Measurements from ENCODE around the gene DMRT2. TPM values are rescaled to one million over a fixed set of nuclear protein-coding genes. Genes with fewer than 3 reads are reported as not detected.

Gene DMRT2
- polyA plus RNA-seq (ENCODE audit: insufficient read depth in 1 of 5, insufficient read length in 5 of 5, low replicate concordance in 1 of 5), result 1 to 10 TPM in 1 of 5 donors, under 1 TPM in 2, not detected in 2; 0.08 to 1.4 (median 0.12) TPM
- long read RNA-seq, donor 1, result 0 reads
- long read RNA-seq, donor 2, result 0 reads
- long read RNA-seq, donor 3, result 0 reads
- long read RNA-seq, donor 4, result 0 reads
- long read RNA-seq, donor 5, result 0 reads
- long read RNA-seq, donor 6, result 0 reads
- long read RNA-seq, donor 7, result 0 reads
- long read RNA-seq, donor 8, result 0 reads

DNA sequence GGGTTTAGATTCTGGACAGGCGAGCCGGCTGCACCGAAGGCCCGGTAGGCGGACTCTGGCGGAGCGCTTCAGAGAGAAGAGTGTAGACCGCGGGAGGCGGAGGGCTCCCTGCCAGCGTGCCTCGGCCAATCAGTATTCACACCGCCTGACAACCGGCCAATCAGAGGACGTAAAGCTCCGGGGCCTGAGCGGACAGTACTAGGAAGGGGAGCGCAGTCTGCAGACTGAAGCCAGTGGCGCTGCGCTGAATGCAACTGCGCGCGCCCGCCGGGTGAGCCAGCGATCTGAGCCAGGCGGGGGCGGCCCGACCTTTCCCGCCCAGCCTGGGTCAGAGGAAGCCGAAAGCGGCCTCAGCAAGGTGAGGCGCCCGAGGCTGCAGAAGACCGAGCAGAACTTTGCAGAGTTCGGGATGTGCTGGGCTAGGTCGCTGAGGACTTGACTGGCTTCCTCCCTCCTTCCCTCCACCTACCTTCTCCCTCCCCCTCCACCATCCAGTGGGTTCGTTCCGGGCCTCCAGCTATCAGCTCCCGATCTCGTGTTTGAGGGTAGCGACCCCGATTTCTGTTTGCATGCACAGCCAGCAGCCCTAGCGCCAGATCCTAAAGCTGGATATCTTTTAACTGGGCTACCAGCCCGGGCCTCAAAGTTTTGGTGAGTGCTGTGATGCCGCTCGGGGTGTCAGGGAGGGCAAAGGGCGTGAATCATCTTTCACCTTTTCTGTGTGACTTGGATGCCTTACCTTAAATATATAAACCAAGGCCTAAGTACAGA, at the start of gene DMRT2:
Gene DMRT2, plus strand, starts transcription at position 233 of the 771 bp plus-strand sequence. CDS start 1,257 bp downstream, outside the sequence.
- DNase-seq, result peak; percentile 90 to 92

DNA sequence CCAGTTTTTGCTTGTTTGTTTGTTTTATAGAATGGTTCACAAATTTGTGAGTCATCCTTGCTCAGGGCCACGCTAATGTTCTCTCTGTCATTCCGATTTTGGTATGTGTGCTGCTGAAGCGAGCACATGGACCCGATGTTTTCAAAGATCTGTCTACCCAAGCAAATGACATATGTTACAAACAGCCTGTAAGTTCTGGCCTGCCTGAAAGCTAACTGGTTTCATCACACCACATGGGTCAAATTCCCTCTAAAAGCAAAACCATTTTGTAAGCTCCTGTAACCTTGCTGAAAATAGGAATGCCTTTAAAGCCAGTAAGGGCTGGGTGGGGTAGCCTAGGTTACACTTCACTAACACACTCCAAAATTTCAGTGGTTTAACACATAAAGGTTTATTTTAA, 48.3 kb upstream of the DMRT2 start:
- no peak for DNase-seq

DNA sequence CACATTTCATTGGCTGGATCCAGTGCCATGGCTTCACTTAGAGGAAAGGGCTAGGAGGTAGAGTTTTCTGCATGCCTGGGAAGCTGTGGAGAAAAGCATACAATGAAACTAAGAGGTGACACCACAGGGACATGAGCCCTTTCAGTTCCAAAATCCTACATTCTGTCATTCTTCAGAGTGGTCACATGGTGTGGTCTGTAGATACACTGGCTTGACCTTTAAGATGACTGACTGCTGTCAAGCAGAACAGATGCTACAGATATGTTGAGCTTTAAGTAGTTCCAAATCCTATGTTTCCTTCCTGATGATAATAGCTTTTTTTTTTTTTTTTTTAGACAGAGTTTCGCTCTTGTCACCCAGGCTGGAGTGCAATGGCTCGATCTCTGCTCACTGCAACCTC, 47.5 kb upstream of the DMRT2 start:
- DNase-seq, result no peak

DNA sequence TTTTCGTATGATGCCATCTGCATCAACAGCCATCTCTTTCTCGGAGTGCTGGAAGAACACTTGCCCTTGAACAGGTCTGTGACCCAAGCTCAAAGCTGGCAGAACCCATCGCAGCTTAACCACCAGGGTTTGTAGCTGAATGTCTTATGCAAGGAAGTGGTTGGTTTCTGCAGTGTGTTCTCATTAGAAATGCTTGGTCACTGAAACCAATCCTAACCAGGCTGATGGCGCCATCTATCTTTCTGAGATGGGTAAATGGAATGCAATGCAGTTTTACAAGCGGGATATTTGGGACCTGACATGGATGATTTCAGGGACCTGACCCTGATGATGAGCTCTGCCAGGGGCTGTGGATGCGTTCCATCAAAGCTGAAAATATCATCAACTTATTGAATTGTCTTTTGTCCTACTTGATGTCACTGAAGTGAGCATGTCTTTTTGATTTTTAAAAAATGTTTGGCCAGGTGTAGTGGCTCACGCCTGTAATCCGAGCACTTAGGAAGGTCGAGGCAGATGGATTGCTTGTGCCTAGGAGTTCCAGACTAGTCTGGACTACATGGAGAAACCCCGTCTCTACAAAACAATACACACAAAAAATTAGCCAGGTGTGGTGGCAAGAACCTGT, 45.0 kb upstream of the DMRT2 start:
- DNase-seq, result peak in 1 of 2 donors; percentile 28

DNA sequence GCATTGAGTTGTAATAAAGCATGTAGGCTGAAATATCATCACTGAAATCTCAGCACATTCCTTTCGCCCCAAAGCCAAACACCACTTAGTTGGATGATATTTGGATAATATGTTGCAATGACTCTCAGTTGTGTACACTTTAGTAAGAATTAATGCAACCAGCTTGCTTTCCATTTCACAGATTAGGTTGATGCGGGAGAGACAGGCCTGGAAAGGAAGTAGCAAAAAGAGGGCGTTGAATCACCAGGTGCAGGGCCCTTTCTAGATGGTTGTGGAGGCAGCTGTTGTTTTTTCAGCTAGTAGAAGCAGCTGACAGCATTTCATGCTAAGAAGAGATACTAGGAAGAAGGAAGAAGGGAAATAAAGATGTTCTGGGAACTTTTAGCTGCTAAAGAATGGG, 42.8 kb upstream of the DMRT2 start:
- no peak for DNase-seq

DNA sequence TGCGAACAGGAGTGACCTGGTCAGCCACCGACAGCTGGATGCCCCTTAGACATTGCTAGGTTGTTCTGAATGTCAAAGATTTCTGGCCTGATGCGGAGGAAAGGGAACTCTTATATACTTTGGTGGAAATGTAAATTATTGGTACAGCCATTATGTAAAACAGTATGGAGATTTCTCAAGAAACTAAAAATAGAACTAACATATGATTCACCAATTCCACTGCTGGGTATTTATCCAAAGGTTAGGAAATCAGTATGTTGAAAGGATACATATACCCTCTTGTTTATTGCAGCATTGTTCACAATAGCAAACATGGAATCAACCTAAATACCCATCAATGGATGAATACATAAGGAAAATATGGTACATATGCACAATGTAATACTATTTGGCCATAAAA, 41.9 kb upstream of the DMRT2 start:
- no peak for DNase-seq

DNA sequence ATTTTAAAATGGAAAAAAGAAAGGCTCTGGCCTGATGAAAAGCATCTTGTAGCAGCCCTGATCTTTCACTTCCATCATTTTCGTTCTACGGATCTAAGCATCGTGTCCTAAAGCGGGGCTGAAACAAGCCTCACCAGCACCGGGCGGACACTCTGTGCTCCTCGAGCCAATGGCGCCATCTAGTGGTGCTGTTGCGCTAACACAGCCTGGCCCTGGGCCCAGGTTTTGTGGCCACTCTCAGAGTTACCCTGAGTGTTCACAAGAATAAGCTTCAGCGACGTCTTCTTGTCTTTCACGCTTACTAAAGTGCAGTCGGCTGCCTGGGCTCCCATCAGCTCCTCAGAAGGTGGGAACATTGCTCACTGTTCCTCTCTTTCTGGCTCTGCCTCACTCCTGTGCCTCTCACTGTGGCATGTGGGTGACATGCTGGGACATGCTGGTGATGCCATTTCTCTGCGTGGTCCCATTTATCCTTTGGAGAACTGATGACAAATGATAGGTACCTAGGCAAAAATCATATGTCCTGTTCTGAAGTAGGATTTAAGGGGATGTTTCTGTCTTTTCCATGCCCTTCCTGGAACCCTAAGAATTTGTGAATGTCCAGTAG, 41.0 kb upstream of the DMRT2 start:
- DNase-seq, result peak; percentile 64 to 79

DNA sequence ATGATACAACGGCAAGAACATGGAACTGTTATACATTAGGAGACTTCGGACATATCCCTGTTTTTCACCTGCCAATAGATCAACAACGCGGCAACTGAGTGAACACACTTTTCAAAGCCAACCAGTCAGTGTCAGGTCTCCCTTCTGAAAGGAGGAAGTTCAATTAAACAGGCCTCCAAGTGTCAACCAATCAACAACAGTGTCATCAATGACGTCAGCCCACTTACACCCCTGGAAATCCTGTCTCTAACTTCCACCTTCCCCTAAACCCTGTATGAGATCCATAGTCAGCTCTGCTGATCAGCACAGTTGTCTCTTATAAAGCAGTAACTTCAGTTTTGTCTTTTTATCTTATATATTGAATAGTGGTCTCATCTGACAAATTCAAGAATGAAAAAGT, 37.1 kb upstream of the DMRT2 start:
- no peak for DNase-seq

DNA sequence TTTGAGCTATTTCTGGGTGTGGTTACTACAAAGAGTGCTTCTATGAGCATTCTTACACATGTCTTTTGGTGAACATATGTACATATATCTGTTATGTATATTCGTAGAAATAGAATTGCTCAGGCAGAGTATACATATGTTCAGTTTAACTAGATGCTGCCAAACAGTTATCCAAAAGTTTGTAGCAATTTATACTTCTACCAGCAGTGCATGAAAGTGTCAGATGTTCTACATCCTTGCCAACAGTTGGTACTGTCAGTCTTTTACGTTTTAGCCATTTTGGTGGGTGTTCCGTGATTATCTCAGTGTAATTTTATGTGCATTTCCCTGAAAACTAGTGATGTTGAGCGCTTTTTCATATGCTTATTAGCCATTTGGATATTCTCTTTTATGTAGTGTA, 35.9 kb upstream of the DMRT2 start:
- DNase-seq, result no peak

DNA sequence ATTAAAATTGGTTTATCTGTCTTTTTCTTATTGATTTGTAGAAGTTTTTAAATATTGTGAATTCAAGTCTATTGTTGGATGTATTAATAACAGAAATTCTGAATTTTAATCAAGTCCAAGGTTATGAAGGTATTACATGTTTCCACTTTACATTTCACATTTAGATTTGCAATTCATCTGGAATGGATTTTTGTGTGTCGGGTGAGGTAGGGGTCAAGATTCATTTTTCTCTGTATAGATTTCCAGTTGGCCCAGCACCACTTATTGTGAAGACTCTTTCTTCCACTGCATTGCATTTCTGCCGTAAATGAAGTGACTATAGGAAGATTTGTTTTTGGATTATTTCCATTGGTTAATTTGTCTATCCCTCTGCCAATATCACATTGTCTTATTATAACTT, 35.5 kb upstream of the DMRT2 start:
- no peak for DNase-seq

DNA sequence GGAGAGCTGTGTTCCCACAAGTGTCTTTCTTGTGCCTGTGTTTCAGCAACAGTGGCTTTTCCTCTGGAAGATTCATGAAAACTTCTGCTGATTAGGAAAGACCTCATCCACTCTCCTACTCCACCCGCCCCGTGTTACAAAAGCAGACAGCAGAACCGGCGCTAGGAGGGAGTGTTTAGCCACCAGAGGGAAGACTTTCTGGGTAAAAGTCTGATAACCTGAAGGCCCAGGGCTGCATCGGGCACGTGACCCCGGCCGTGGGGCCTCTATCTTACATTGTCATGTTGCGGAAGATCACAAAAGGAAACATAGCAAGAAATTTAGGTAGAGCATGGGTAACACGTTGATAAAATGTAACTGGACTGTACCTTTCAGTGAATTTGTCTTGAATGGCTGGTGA, 32.0 kb upstream of the DMRT2 start:
- DNase-seq, result no peak

DNA sequence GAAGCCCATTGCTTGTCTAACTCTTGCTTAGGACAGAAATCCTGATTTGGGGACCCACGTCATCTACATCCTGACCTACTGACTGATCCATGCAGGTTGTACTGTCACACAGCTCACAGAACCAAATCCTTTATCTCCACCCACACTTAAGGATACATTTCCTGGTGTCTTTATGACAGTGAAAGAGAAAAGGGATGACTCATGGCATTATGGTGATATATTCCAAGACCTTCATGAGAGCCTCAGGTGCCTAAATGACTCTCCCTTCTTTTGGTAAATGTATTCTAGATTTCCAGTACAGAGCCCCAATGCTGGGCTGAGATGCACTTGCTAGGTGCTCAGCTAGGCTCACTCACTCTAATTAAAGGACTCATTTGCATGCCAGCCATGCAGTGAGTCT, 26.0 kb upstream of the DMRT2 start:
- DNase-seq, result no peak

DNA sequence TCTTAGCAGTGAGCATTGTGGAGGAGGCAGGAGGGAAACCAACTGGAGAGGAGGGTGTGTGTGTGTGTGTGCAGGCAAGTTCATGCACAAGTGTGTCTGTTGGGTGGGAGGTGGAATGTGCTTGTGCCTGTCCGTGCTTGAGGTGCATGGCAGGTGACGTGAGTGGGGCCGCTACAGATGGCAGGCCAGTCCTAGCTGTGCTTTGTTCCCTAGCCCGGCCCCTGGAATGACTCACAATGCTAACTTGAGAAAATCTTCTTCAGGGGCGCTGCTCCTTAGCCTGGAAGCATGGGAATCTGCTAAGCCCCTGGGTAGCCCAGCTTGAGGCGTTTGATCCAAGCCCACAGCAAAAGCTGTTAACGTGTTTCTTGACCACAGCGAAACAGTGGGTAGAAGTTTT, 25.0 kb upstream of the DMRT2 start:
- no peak for DNase-seq

DNA sequence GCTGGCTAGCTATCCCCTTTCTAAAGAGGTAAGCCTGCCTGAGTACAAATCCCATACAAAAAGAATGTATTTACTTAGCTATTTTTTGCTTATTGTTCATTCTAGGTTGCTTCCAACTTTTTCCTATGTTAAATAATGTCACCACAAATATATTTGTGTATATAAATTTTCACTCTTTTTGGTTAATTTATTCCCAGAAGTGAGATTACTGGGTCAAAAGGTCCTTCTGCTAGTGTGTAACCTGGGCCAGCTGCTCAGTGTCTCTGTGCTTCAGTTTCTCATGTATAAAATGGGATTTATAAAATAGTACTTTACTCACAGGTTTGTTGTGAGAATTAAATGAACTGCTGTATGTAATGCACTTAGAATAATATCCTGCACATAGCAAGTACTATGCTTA, 23.9 kb upstream of the DMRT2 start:
- DNase-seq, result no peak

DNA sequence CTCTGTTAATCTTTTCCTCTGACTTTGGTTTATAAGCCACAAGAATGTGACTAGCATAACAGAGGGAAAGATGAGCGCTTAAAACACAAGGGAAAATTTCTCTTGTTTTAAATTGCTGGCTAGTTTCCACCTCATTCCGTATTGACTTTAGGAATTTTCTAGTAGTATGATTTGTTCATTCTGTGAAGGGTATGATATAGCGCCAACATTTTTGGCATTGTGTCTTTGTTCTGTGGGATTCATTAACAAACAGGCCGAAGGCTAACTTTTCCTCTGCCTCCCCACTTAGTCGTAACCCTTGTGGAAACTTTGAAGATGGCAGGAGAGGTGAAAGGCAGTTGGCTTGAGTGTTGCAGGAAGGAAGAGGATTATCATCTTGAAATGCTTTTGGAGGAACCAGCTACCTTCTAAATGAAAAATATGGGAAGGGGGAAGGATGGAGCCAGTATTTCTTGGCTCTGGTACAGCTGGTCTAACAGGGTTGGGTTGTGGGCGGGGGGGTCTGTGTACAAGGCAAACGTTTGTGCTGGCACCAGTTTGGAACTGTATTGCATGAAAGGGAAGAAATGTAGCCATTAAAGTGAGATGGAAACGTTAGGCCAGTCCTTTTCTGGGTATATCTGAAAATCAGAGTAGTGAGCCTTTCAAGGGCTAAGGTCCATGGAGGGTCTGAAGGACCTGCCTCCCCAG, 21.5 kb upstream of the DMRT2 start:
- DNase-seq, result no peak

DNA sequence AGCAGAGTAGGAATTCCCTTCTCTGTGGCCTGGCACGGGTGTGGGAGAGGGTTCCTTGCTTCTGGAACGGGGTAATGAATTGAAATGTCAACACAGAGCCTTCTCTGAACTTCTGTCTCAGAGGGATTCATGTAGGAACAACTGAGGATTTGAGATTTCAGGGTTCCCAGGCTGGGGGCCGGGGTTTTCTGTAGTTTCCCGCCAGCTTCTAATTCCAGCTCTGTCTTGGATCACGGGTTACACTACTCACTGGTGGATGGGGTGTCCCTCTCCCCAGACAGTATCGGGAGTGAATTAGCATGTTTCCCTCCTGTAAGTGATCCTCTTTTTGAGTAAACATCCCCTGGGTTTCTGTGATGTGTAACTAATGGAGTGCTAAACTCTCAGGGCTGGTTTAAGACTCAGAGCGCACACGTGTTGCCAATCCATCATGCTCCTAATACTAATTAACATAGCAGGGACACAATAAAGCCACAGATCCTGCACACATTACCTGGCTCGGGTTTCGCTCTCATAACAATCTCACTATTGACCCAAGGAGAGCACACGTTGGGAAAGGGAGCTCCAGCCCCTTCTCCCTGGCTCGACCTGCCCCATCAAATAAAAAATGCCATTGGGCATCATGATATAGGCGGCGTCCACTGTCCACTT, 18.1 kb upstream of the DMRT2 start:
- DNase-seq, result no peak

DNA sequence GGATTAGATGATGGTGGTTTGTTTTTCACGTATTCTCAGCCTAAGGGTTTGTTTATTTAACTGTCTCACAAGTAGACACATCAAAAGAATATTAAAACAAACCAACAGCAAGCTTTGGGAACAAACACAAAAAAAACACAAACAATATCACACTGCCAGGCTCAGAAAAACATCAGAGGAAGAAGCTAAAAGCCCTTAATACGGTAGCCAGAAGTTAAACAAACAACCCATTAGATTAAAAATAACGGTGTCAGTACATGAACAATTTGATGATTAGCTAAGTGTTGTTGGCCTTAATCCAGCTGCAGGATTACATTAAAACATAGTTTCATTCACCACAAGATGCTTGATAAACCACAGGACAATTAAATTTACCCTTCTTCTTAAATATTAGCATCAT, 15.9 kb upstream of the DMRT2 start:
- DNase-seq, result no peak

DNA sequence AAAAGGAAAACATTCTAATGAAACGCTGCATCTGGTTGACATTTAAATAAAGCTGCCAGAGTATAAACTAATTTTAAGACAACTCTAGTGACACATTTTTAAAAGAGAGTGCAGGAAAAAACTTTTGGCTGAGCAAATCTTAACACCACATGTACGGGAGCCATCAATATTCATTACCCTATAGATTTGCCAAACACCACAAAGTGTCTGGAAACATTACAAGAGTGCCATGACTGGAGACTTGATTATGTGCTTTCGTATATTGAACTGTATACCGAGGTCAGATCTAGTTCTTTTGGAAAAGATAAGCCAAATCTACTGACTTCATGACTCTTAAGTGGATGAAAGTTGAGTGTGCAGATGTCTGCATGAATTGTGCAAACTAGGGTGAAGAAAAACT, 10.6 kb upstream of the DMRT2 start:
- DNase-seq, result no peak

DNA sequence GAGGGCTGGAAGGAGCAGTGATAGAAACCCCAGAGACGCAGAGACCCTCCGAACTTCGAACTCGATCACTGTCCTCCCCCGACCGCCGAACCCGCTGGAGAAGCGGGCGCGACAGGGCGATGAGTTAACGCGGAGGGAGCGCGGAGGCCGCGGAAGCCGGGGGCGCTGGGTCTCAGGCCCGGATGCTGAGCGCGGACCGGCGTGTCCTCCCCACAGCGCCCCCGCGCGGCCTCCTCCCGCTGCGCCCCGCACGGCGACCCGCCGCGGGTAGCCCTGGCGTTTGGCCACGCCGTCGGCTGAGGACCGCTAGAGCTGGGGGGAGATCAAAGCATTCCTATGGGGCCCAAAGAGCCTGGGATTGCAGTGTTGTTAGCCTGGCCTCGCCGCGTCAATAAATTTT, 7.7 kb upstream of the DMRT2 start:
- no peak for DNase-seq

DNA sequence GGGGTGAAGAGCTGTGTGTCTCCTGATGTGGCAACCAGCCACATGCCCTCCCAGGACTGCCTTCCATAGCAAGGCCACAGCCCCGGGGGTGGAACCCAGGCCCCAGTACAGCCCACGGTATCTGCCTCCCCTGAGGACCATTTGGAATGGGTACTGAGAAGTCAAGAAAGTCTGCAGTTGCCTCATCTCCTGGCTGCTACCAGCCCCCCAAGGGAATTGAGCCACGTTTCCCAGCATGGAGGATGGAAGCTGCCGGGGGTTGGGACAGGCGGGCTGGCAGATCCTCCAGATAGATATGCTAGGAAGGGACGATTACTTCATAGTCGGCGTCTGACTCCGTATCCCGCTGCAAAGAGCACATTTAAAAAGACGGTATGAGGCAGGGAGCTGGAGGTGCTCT, 5.5 kb upstream of the DMRT2 start:
- no peak for DNase-seq
